G401.6 (cell line): Measurements from ENCODE around the gene NOTO.

Experiments
- FAIRE-seq: peaks from 2 replicates; lab custom pipeline; 2012; peaks lifted over from hg19 to GRCh38; lab: Jason Lieb, UNC

Gene NOTO

GRCh38 chr2:73235315-73236028 lies 33.1 kb downstream of the NOTO start:
- FAIRE-seq, result no peak

- no peak for FAIRE-seq
These were observed 34.8 kb downstream of the NOTO start for GRCh38 chr2:73237168-73237567.

- no peak for FAIRE-seq
These were observed 35.8 kb downstream of the NOTO start for GRCh38 chr2:73238149-73238548.

- no peak for FAIRE-seq
These were observed 36.6 kb downstream of the NOTO start for GRCh38 chr2:73238976-73239375.

- no peak for FAIRE-seq
These were observed 37.4 kb downstream of the NOTO start for GRCh38 chr2:73239776-73240175.

GRCh38 chr2:73243884-73244570 lies 41.7 kb downstream of the NOTO start:
- FAIRE-seq, result no peak

GRCh38 chr2:73244580-73244979 lies 42.2 kb downstream of the NOTO start:
- FAIRE-seq, result no peak

- no peak for FAIRE-seq
These were observed 44.5 kb downstream of the NOTO start for GRCh38 chr2:73246850-73247249.

GRCh38 chr2:73249636-73250035 lies 47.3 kb downstream of the NOTO start:
- no peak for FAIRE-seq

- no peak for FAIRE-seq
These were observed 48.8 kb downstream of the NOTO start for GRCh38 chr2:73250872-73251846.

GRCh38 chr2:73252238-73253027 lies 50.1 kb downstream of the NOTO start:
- no peak for FAIRE-seq

GRCh38 chr2:73253400-73253799 lies 51.0 kb downstream of the NOTO start:
- no peak for FAIRE-seq

GRCh38 chr2:73253901-73254300 lies 51.5 kb downstream of the NOTO start:
- no peak for FAIRE-seq

GRCh38 chr2:73254343-73255006 lies 52.1 kb downstream of the NOTO start:
- no peak for FAIRE-seq

- no peak for FAIRE-seq
These were observed 52.8 kb downstream of the NOTO start for GRCh38 chr2:73255007-73255644.

- no peak for FAIRE-seq
These were observed 53.7 kb downstream of the NOTO start for GRCh38 chr2:73255907-73256617.

- no peak for FAIRE-seq
These were observed 54.2 kb downstream of the NOTO start for GRCh38 chr2:73256618-73256922.

GRCh38 chr2:73257021-73257420 lies 54.6 kb downstream of the NOTO start:
- FAIRE-seq, result no peak

- no peak for FAIRE-seq
These were observed 55.2 kb downstream of the NOTO start for GRCh38 chr2:73257425-73258125.
